ENCODE data around the gene PLXDC2. TPM values are rescaled to one million over a fixed set of nuclear protein-coding genes. Genes with fewer than 3 reads are reported as not detected.

The PLXDC2 gene
- total and polyA plus RNA-seq, 10 of the 15 experiments (the other 5 are each of a cell fraction or from before 2014, with no cell fraction given), result 0.05 to 1.8 (median 0.14) TPM; not detected in 2

- no peak for TF ChIP-seq RB1 (IDR thresholded peaks at IDR 0.05; ENCODE audit: borderline replicate concordance)
- no peak for TF ChIP-seq JUNB (IDR thresholded peaks at IDR 0.05)
- TF ChIP-seq SKIL (IDR thresholded peaks at IDR 0.05; ENCODE audit: low read depth, poor library complexity, severe bottlenecking), result no peak
- no peak for TF ChIP-seq ZBTB33 (IDR thresholded peaks at IDR 0.05)
- no peak for TF ChIP-seq STAT1 (conservative IDR thresholded peaks at IDR 0.05)
- TF ChIP-seq HDAC6 (IDR thresholded peaks at IDR 0.05; ENCODE audit: unreplicated experiment), result no peak
- no peak for TF ChIP-seq CUX1 (IDR thresholded peaks at IDR 0.05; ENCODE audit: insufficient replicate concordance, low read depth, low read length)
Measured at GRCh38 chr10:20265146-20265545, 448.9 kb downstream of the PLXDC2 start (continued).
